CD14-positive monocyte (primary cell): Measurements from ENCODE around the gene DTX4. TPM values are rescaled to one million over a fixed set of nuclear protein-coding genes. Genes with fewer than 3 reads are reported as not detected.

Experiments
- DNase-seq, 3 donors: peaks; one replicate each; pipeline ENCODE4 v3.0.0-alpha.2; 2011 to 2022
- H2AFZ ChIP-seq: 2 replicates; pipeline ENCODE4 v1.6.0; 2012; ENCODE audit warnings: mild to moderate bottlenecking, low read depth, low read length, inconsistent platforms; ENCODE audit not compliant: insufficient read depth, poor library complexity, severe bottlenecking
- H3K27ac ChIP-seq, 2 donors: 1 replicate in 1 of 2; 2 replicates in 1 of 2; pipeline ENCODE4 v1.5.1; 2012 to 2013; ENCODE audit warnings: low read length in 2 of 2, control low read depth in 1 of 2, inconsistent platforms in 1 of 2, low read depth in 1 of 2, mild to moderate bottlenecking in 1 of 2
- H3K27me3 ChIP-seq, 2 donors: one replicate each; pipeline versions ENCODE4 v1.6.0 to v1.6.1; 2011 to 2013; ENCODE audit warnings: low read length in 2 of 2; ENCODE audit not compliant: control insufficient read depth in 2 of 2, insufficient read depth in 2 of 2
- H3K36me3 ChIP-seq, 2 donors: replicated peaks in 1 of 2; 1 replicate in 1 of 2; 2 replicates in 1 of 2; pipeline versions ENCODE4 v1.5.1 to v1.6.1; 2012 to 2013; ENCODE audit warnings: low read length in 2 of 2, control low read depth in 1 of 2, inconsistent platforms in 1 of 2, mild to moderate bottlenecking in 1 of 2; ENCODE audit not compliant: insufficient read depth in 2 of 2, control insufficient read depth in 1 of 2
- H3K4me1 ChIP-seq, 2 donors: 1 replicate in 1 of 2; 2 replicates in 1 of 2; pipeline versions ENCODE4 v1.5.1 to v1.6.1; 2012 to 2013; ENCODE audit warnings: low read length in 2 of 2, control low read depth in 1 of 2, inconsistent platforms in 1 of 2, mild to moderate bottlenecking in 1 of 2, moderate library complexity in 1 of 2; ENCODE audit not compliant: insufficient read depth in 2 of 2, control insufficient read depth in 1 of 2
- H3K4me2 ChIP-seq: replicated peaks from 2 replicates; pipeline ENCODE3; 2012; ENCODE audit warnings: low read length, moderate library complexity, mild to moderate bottlenecking; ENCODE audit not compliant: poor library complexity, severe bottlenecking; ENCODE audit errors: extremely low read depth
- H3K4me3 ChIP-seq, 3 experiments: fragments of 200-600 bp in 1 of 3; sonication (generic) in 1 of 3; replicated peaks in 1 of 3; 1 replicate in 2 of 3; 2 replicates in 1 of 3; pipeline ENCODE4 v1.5.1; 2011 to 2013; ENCODE audit warnings: low read length in 3 of 3, mild to moderate bottlenecking in 3 of 3, control low read depth in 2 of 3, low read depth in 2 of 3, inconsistent platforms in 1 of 3, moderate library complexity in 1 of 3
- H3K79me2 ChIP-seq: 2 replicates; pipeline ENCODE4 v1.6.0; 2012; ENCODE audit warnings: mild to moderate bottlenecking, control low read depth, inconsistent platforms, low read length, moderate library complexity; ENCODE audit not compliant: insufficient read depth
- H3K9ac ChIP-seq: 2 replicates; pipeline ENCODE4 v1.6.0; 2017; ENCODE audit warnings: low read length, mild to moderate bottlenecking; ENCODE audit not compliant: insufficient read depth, poor library complexity, severe bottlenecking
- H3K9me3 ChIP-seq, 2 donors: replicated peaks in 1 of 2; 1 replicate in 1 of 2; 2 replicates in 1 of 2; pipeline versions ENCODE4 v1.5.1 to v1.6.1; 2012 to 2013; ENCODE audit warnings: low read length in 2 of 2, control low read depth in 1 of 2; ENCODE audit not compliant: control insufficient read depth in 1 of 2, insufficient read depth in 1 of 2
- H4K20me1 ChIP-seq: 2 replicates; pipeline ENCODE4 v1.6.0; 2012; ENCODE audit warnings: mild to moderate bottlenecking, low read length, control low read depth, moderate library complexity; ENCODE audit not compliant: insufficient read depth
- H3K27ac Mint-ChIP-seq, 7 donors: one replicate each; pipeline ENCODE4 v1.8.0; 2020; ENCODE audit warnings: mild to moderate bottlenecking in 7 of 7, mixed read lengths in 7 of 7, moderate library complexity in 6 of 7, inconsistent platforms in 2 of 7
- H3K27me3 Mint-ChIP-seq, 3 donors: one replicate each; pipeline ENCODE4 v1.8.0; 2021 to 2022; ENCODE audit warnings: low read depth in 3 of 3, mild to moderate bottlenecking in 3 of 3, mixed read lengths in 3 of 3, moderate library complexity in 3 of 3, inconsistent platforms in 1 of 3
- H3K36me3 Mint-ChIP-seq, 2 donors: one replicate each; pipeline ENCODE4 v1.8.0; 2020; ENCODE audit warnings: mixed read lengths in 2 of 2, inconsistent platforms in 1 of 2, mild to moderate bottlenecking in 1 of 2
- H3K4me1 Mint-ChIP-seq: one replicate; pipeline ENCODE4 v1.8.0; 2020; ENCODE audit warnings: mild to moderate bottlenecking, mixed read lengths
- H3K4me3 Mint-ChIP-seq, 2 donors: one replicate each; pipeline ENCODE4 v1.8.0; 2020; ENCODE audit warnings: mild to moderate bottlenecking in 2 of 2, mixed read lengths in 2 of 2, moderate library complexity in 1 of 2
- H3K9me3 Mint-ChIP-seq, 7 donors: one replicate each; pipeline ENCODE4 v1.8.0; 2020 to 2022; ENCODE audit warnings: mixed read lengths in 7 of 7, mild to moderate bottlenecking in 6 of 7, moderate library complexity in 6 of 7, inconsistent platforms in 2 of 7
- CTCF ChIP-seq: fragments of 200-600 bp; IDR thresholded peaks from one replicate; pipeline ENCODE4 v1.8.0; 2022; ENCODE audit warnings: antibody characterized with exemption, mild to moderate bottlenecking
- WGBS: methylation state at CpG from one replicate; pipeline ENCODE4 v1.1.5; 2013; ENCODE audit warnings: missing lambda C conversion rate; ENCODE audit not compliant: insufficient coverage; 5-methylcytosine and 5-hydroxymethylcytosine counted together
- intact Hi-C, 2 donors: fragments of 100-400 bp; cut with micrococcal nuclease; formaldehyde crosslinking; loops; one replicate each; pipeline versions ENCODE4 v1.15.0 to v1.15.1; 2023
- polyA plus RNA-seq, 3 donors: library from polyadenylated mRNA; depleted of rRNA in 1 of 3; unstranded in 2 of 3; stranded (reverse) in 1 of 3; fragments of 300-500 nt in 2 of 3; fragments of >200 nt in 1 of 3; fragmentation: Illumina TruSeq in 2 of 3; gene quantifications; 1 replicate in 2 of 3; 2 replicates in 1 of 3; pipeline ENCODE4 v1.2.3, GENCODE V29; 2012 to 2021

The DTX4 gene
- polyA plus RNA-seq, 3 donors: 0.96 to 1.9 (median 1.1) TPM

- Histone ChIP-seq H3K4me2 (no peak overlapping the region), H3K36me3 (peaks cover 0 to 56% of the 10 kb centered on the region in 2 donors), H3K9me3 (no peaks in the 10 kb centered on the region), H3K4me3 (no peak overlapping the region), H3K9ac (no peak overlapping the region), H3K27ac (no peak overlapping the region), H3K4me1 (peaks cover 8% of the 10 kb centered on the region in 2 donors), H4K20me1 (peaks cover 15% of the 10 kb centered on the region), H3K79me2 (no peaks in the 10 kb centered on the region), H2AFZ (no peak overlapping the region), H3K27me3 (no peaks in the 10 kb centered on the region)
- peaks cover 39 to 61% of the 10 kb centered on the region in 2 donors for H3K36me3 Mint-ChIP-seq
- peaks cover 0 to 4% (median 0%) of the 10 kb centered on the region in 7 donors for H3K9me3 Mint-ChIP-seq
- intact Hi-C loops: no loop called here
- H3K27ac Mint-ChIP-seq: peak overlapping the region in 2 of 7 donors; percentile 1 to 59
- H3K4me1 Mint-ChIP-seq: peaks cover 10% of the 10 kb centered on the region
- peak in 2 of 3 donors; percentile 19 to 36 for DNase-seq
- peaks cover 0 to 3% (median 2%) of the 10 kb centered on the region in 3 donors for H3K27me3 Mint-ChIP-seq
- TF ChIP-seq CTCF: peak; percentile 72
- no peak overlapping the region for H3K4me3 Mint-ChIP-seq
- WGBS: 90% methylated on average over 3 of the region's 5 CpGs
Measured at GRCh38 chr11:59186130-59186594, 14.2 kb downstream of the DTX4 start.

- Histone ChIP-seq H2AFZ (no peak overlapping the region), H3K27me3 (no peaks in the 10 kb centered on the region), H3K9ac (no peak overlapping the region), H3K36me3 (peaks cover 0 to 56% of the 10 kb centered on the region in 2 donors), H3K27ac (no peak overlapping the region), H4K20me1 (peaks cover 15% of the 10 kb centered on the region), H3K9me3 (no peaks in the 10 kb centered on the region), H3K4me1 (peaks cover 8% of the 10 kb centered on the region in 2 donors), H3K79me2 (no peaks in the 10 kb centered on the region), H3K4me2 (no peak overlapping the region), H3K4me3 (no peak overlapping the region)
- TF ChIP-seq CTCF: no peak
- H3K27me3 Mint-ChIP-seq: peaks cover 0 to 3% (median 2%) of the 10 kb centered on the region in 3 donors
- peaks cover 10% of the 10 kb centered on the region for H3K4me1 Mint-ChIP-seq
- intact Hi-C loops: no loop called here
- WGBS: 92% methylated on average over 2 of the region's 3 CpGs
- H3K9me3 Mint-ChIP-seq: no peaks in the 10 kb centered on the region
- H3K4me3 Mint-ChIP-seq: no peak overlapping the region
- no peak overlapping the region for H3K27ac Mint-ChIP-seq
- DNase-seq: no peak
- peaks cover 41 to 63% of the 10 kb centered on the region in 2 donors for H3K36me3 Mint-ChIP-seq
Measured at GRCh38 chr11:59187035-59187434, 15.1 kb downstream of the DTX4 start.
